Endothelial cell of umbilical vein (primary cell): ENCODE data around the gene RAPGEF3. TPM values are rescaled to one million over a fixed set of nuclear protein-coding genes. Genes with fewer than 3 reads are reported as not detected.

Experiments used
- BruUV-seq: library from RNA; stranded (reverse); fragments of 400-500 nt; replicated peaks from 2 replicates; lab custom pipeline; 2021; lab: Mats Ljungman, UMichigan
- CTCF ChIA-PET: fragments of 300-600, 350-600 bp; sonication (Branson Sonifier 250); formaldehyde crosslinking; loops from one replicate; lab custom pipeline; 2021; ENCODE audit warnings: antibody characterized with exemption, inconsistent platforms; lab: Charles Lee
- POLR2A ChIA-PET: fragments of 300-600, 350-600 bp; sonication (Branson Sonifier 250); formaldehyde crosslinking; loops from one replicate; lab custom pipeline; 2021; ENCODE audit warnings: antibody characterized with exemption, inconsistent platforms; lab: Charles Lee
- DNase-seq: peaks from one replicate; pipeline ENCODE4 v3.0.0-alpha.2; 2011; ENCODE audit warnings: low read depth, low spot score
- FAIRE-seq: peaks from 2 replicates; lab custom pipeline; 2011; peaks lifted over from hg19 to GRCh38; lab: Jason Lieb, UNC
- H2AFZ ChIP-seq: 2 replicates; pipeline ENCODE4 v1.6.0; 2012; ENCODE audit warnings: low read depth, low read length, control low read depth, inconsistent platforms
- H3K27ac ChIP-seq: 2 replicates; pipeline ENCODE4 v1.5.1; 2011; ENCODE audit warnings: low read depth, mild to moderate bottlenecking, control low read depth, low read length, moderate library complexity; ENCODE audit not compliant: insufficient read depth
- H3K27me3 ChIP-seq, 2 experiments: 2 replicates each; pipeline versions ENCODE4 v1.6.0 to v1.6.1; 2011; ENCODE audit warnings: low read length in 2 of 2, mixed read lengths in 1 of 2; ENCODE audit not compliant: control insufficient read depth in 2 of 2, insufficient read depth in 2 of 2
- H3K36me3 ChIP-seq, 2 experiments: 2 replicates in 1 of 2; 3 replicates in 1 of 2; pipeline ENCODE4 v1.5.1; 2011; ENCODE audit warnings: low read length in 2 of 2, mild to moderate bottlenecking in 1 of 2, moderate library complexity in 1 of 2; ENCODE audit not compliant: control insufficient read depth in 2 of 2, insufficient read depth in 2 of 2; ENCODE audit errors: extremely low read depth in 1 of 2
- H3K4me1 ChIP-seq: 3 replicates; pipeline ENCODE4 v1.5.1; 2011; ENCODE audit warnings: mild to moderate bottlenecking, low read length; ENCODE audit not compliant: control insufficient read depth, insufficient read depth; ENCODE audit errors: extremely low read depth
- H3K4me2 ChIP-seq: 2 replicates; pipeline ENCODE4 v1.6.1; 2011; ENCODE audit warnings: low read length, control low read depth, mixed read lengths; ENCODE audit not compliant: insufficient read depth
- H3K4me3 ChIP-seq, 3 experiments: fragments of 200-600 bp in 1 of 3; sonication (generic), shearing (Covaris generic) in 1 of 3; replicated peaks in 1 of 3; 2 replicates each; pipeline ENCODE4 v1.5.1; 2011 to 2016; ENCODE audit warnings: control low read depth in 3 of 3, low read length in 3 of 3, mild to moderate bottlenecking in 2 of 3, inconsistent platforms in 1 of 3, low read depth in 1 of 3, moderate library complexity in 1 of 3; ENCODE audit not compliant: insufficient read depth in 1 of 3
- H3K79me2 ChIP-seq: 2 replicates; pipeline ENCODE4 v1.6.0; 2012; ENCODE audit warnings: low read length, inconsistent platforms; ENCODE audit not compliant: control insufficient read depth, insufficient read depth
- H3K9ac ChIP-seq: replicated peaks from 2 replicates; pipeline ENCODE3; 2011; ENCODE audit warnings: low read length, control low read depth; ENCODE audit not compliant: insufficient read depth; ENCODE audit errors: extremely low read depth
- H3K9me1 ChIP-seq: replicated peaks from 3 replicates; pipeline ENCODE4 v1.6.0; 2011; ENCODE audit warnings: mild to moderate bottlenecking, low read length; ENCODE audit not compliant: control insufficient read depth, insufficient read depth; ENCODE audit errors: extremely low read depth
- H3K9me3 ChIP-seq: replicated peaks from 2 replicates; pipeline ENCODE4 v1.5.1; 2012; ENCODE audit warnings: low read length, inconsistent platforms; ENCODE audit not compliant: control insufficient read depth, insufficient read depth
- H4K20me1 ChIP-seq: replicated peaks from 2 replicates; pipeline ENCODE3; 2011; ENCODE audit warnings: mild to moderate bottlenecking, low read length; ENCODE audit not compliant: control insufficient read depth, insufficient read depth; ENCODE audit errors: extremely low read depth
- EZH2 ChIP-seq: IDR thresholded peaks from 2 replicates; pipeline ENCODE4 v1.6.1; 2012; ENCODE audit warnings: borderline replicate concordance, low read depth, mild to moderate bottlenecking, moderate library complexity, low read length, inconsistent platforms; ENCODE audit not compliant: severe bottlenecking
- FOS ChIP-seq: IDR thresholded peaks from 2 replicates; pipeline ENCODE4 v1.6.1; 2011; ENCODE audit warnings: mild to moderate bottlenecking, low read length, moderate library complexity, borderline replicate concordance; ENCODE audit not compliant: insufficient read depth
- GATA2 ChIP-seq: IDR thresholded peaks from 2 replicates; pipeline ENCODE4 v1.7.0; 2011; ENCODE audit warnings: low read depth, mild to moderate bottlenecking, moderate library complexity, mixed read lengths, low read length; ENCODE audit not compliant: insufficient read length, insufficient read depth
- JUN ChIP-seq: IDR thresholded peaks from 2 replicates; pipeline ENCODE4 v1.6.1; 2011; ENCODE audit warnings: borderline replicate concordance, low read depth; ENCODE audit not compliant: insufficient read length, insufficient read depth
- MYC ChIP-seq: IDR thresholded peaks from one replicate; pipeline ENCODE4 v1.6.1; 2011; ENCODE audit warnings: mild to moderate bottlenecking, low read depth, low read length
- POLR2A ChIP-seq: IDR thresholded peaks from 2 replicates; pipeline ENCODE4 v1.6.1; 2012; ENCODE audit warnings: low read depth, mild to moderate bottlenecking, control low read depth, low read length
- POLR2AphosphoS5 ChIP-seq: IDR thresholded peaks from 2 replicates; pipeline ENCODE4 v1.6.1; 2012; ENCODE audit warnings: low read depth, mild to moderate bottlenecking, control low read depth, low read length, moderate library complexity; ENCODE audit not compliant: insufficient read depth
- dilution Hi-C: fragments of 300-500 bp; cut with MboI; formaldehyde crosslinking; loops from one replicate; pipeline ENCODE4 v1.15.0; 2019; ENCODE audit warnings: low sequenced_read_pairs; ENCODE audit not compliant: extremely low pct_ligation_motif_present
- intact Hi-C: fragments of 100-400 bp; cut with micrococcal nuclease; formaldehyde crosslinking; loops from one replicate; pipeline ENCODE4 v1.10.0; 2022
- polyA plus RNA-seq, 4 experiments: library from polyadenylated mRNA; depleted of rRNA in 3 of 4; stranded (reverse) in 3 of 4; unstranded in 1 of 4; fragments of >200 nt; gene quantifications; 2 replicates each; pipeline versions ENCODE4 v1.2.1 to v1.2.3, GENCODE V29; 2011 to 2012; ENCODE audit warnings: missing spikeins in 1 of 4
- total RNA-seq: library from RNA; stranded (reverse); gene quantifications from 2 replicates; pipeline ENCODE4 v1.2.3, GENCODE V29; 2021
- TF ChIP-seq, protein P1 (sequence below): IDR thresholded peaks from 2 replicates; pipeline ENCODE4 v1.6.1; 2011; ENCODE audit not compliant: insufficient read depth, insufficient read length
- TF ChIP-seq, protein P2 (sequence below), 2 donors: IDR thresholded peaks; 1 replicate in 1 of 2; 2 replicates in 1 of 2; pipeline ENCODE4 v1.5.1; 2011; ENCODE audit warnings: low read length in 2 of 2, mild to moderate bottlenecking in 2 of 2, moderate library complexity in 2 of 2, control low read depth in 1 of 2, inconsistent platforms in 1 of 2, low read depth in 1 of 2; ENCODE audit not compliant: insufficient read depth in 1 of 2; ENCODE audit errors: extremely low read depth in 1 of 2

The RAPGEF3 gene
- total and polyA plus RNA-seq, 2 donors (not counting 3 experiments of a cell fraction or from before 2014, with no cell fraction given) = 34.5 to 55.1 TPM

DNA sequence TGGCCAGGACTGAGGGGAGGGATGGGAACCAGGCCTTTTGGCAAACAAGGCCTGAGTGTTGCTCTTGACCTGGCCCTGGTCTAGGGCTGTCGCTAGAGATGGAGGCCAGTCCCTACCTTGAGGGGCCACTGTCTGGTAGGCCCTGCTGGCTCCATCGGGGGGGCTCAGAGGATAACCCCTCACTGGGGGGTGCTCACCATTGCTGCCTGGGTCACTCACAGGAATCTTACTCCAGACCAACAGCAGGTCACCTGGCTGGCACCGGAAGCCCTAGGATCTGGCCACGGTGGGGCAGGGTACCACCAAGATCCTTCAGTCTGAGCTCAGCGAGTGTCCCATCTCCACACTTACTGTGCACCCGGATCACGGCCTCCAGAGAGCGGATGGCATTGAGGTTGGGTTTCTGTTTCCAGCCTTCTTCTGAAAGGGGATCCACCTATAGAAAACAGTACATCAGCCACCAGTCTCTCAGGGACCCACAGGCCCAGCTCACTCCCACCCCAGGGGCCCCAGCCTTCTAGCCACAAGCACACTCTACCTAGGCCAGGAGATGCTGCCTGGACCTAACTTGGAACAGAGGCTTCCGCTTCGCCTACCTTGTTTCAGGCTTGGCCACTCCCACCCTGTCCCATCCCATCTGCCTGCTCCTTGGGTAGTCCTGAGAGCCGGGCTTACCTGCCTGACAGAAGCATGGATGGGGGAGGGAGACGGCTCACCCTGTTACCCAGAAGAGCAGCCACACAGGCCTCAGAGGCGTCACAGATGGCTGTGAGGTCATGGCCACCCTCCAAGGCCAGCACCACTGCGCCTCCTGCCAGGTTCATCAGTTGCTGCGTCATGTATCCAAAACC is 26.6 kb upstream of the RAPGEF3 start:
- Histone ChIP-seq H3K27me3 (no peaks in the 10 kb centered on the region), H3K4me1 (peaks cover 10% of the 10 kb centered on the region), H3K9ac (no peak overlapping the region), H3K79me2 (no peaks in the 10 kb centered on the region), H3K4me3 (no peak overlapping the region), H3K4me2 (no peak overlapping the region), H2AFZ (no peak overlapping the region), H3K9me1 (no peaks in the 10 kb centered on the region), H3K9me3 (no peaks in the 10 kb centered on the region), H3K27ac (no peak overlapping the region), H4K20me1 (no peaks in the 10 kb centered on the region), H3K36me3 (peaks cover 40 to 74% of the 10 kb centered on the region in 2 experiments)
- TF ChIP-seq POLR2AphosphoS5 (no peak), EZH2 (no peak), JUN (no peak), GATA2 (no peak), POLR2A (no peak), MYC (no peak), FOS (no peak)
- TF ChIP-seq, protein P1, sequence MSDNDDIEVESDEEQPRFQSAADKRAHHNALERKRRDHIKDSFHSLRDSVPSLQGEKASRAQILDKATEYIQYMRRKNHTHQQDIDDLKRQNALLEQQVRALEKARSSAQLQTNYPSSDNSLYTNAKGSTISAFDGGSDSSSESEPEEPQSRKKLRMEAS = no peak
- TF ChIP-seq, protein P2, sequence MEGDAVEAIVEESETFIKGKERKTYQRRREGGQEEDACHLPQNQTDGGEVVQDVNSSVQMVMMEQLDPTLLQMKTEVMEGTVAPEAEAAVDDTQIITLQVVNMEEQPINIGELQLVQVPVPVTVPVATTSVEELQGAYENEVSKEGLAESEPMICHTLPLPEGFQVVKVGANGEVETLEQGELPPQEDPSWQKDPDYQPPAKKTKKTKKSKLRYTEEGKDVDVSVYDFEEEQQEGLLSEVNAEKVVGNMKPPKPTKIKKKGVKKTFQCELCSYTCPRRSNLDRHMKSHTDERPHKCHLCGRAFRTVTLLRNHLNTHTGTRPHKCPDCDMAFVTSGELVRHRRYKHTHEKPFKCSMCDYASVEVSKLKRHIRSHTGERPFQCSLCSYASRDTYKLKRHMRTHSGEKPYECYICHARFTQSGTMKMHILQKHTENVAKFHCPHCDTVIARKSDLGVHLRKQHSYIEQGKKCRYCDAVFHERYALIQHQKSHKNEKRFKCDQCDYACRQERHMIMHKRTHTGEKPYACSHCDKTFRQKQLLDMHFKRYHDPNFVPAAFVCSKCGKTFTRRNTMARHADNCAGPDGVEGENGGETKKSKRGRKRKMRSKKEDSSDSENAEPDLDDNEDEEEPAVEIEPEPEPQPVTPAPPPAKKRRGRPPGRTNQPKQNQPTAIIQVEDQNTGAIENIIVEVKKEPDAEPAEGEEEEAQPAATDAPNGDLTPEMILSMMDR (IDR thresholded peaks at IDR 0.05; ENCODE audit: extremely low read depth in 1 of 2, insufficient read depth in 1 of 2, low read depth in 1 of 2, low read length in 2 of 2) = no peak
- BruUV-seq = no TSS peak
- POLR2A ChIA-PET = no interaction called here
- FAIRE-seq (no peak), DNase-seq (no peak)
- intact Hi-C loops (no loop called here), dilution Hi-C loops (no loop called here)
- CTCF ChIA-PET = interaction anchor here (0.9 to 10.4 kb wide), 2 partner anchors 31 to 52 kb away, joined by 3 to 244 read pairs; no protein-coding TSS in a partner anchor
